A549 treated with RU486 at 1 μM for 4 hours (cell line): ENCODE measurements around the gene WDR6. TPM values are rescaled to one million over a fixed set of nuclear protein-coding genes. Genes with fewer than 3 reads are reported as not detected.

Experiments used
- total RNA-seq: library from RNA; stranded (reverse); fragments of 200-300 nt; extraction: Qiagen RNA extraction; gene quantifications from 5 replicates; pipeline ENCODE4 v1.2.3, GENCODE V29; 2022; ENCODE audit warnings: low read depth

WDR6 gene
- total RNA-seq, result 61.7 to 73.4 TPM (median 67.7 TPM) in 5 replicates

GRCh38 chr3:49007068-49007770 lies at the start of gene WDR6:
Gene WDR6 (plus strand): TSS chr3:49007391. CDS start chr3:49007432, 41 bp downstream.

GRCh38 chr3:48989796-48990635 lies 17.2 kb upstream of the WDR6 start, which contains the start of gene P4HTM:
Gene P4HTM (plus strand): TSS chr3:48990241. CDS start chr3:48990257, 16 bp downstream.

GRCh38 chr3:49017971-49018706 lies 10.9 kb downstream of the WDR6 start, which contains the start of gene DALRD3:
Gene DALRD3 (minus strand): TSS chr3:49018580. CDS start chr3:49018564, 16 bp downstream.

GRCh38 chr3:49021813-49022687 lies 14.9 kb downstream of the WDR6 start, which contains the start of gene NDUFAF3:
Gene NDUFAF3 (plus strand): TSS chr3:49022121. CDS start chr3:49022145, 24 bp downstream.

GRCh38 chr3:49028673-49029562 lies 21.7 kb downstream of the WDR6 start, which contains the start of gene IMPDH2:
Gene IMPDH2 (minus strand): TSS chr3:49029398. CDS start chr3:49029350, 48 bp downstream.

Other genes starting within 250 kb of the WDR6 start
- 12.1 to 20.0 TPM (median 18.0 TPM) in 5 replicates for gene PRKAR2A, start 159.5 kb upstream of the WDR6 start, total RNA-seq
- gene SLC25A20, start 108.5 kb upstream of the WDR6 start, total RNA-seq, result 11.5 to 14.0 TPM (median 12.9 TPM) in 5 replicates
- gene ARIH2, start 88.5 kb upstream of the WDR6 start, total RNA-seq, result 54.8 to 65.9 TPM (median 64.7 TPM) in 5 replicates
- 12.0 to 20.6 TPM (median 19.5 TPM) in 5 replicates for gene P4HTM, start 17.1 kb upstream of the WDR6 start, total RNA-seq
- gene DALRD3, start 11.2 kb downstream of the WDR6 start, total RNA-seq, result 16.0 to 25.0 TPM (median 22.3 TPM) in 5 replicates
- gene NDUFAF3, start 14.7 kb downstream of the WDR6 start, total RNA-seq, result 65.5 to 98.1 TPM (median 89.1 TPM) in 5 replicates
- gene IMPDH2, start 22.0 kb downstream of the WDR6 start, total RNA-seq, result 156 to 171 TPM (median 162 TPM) in 5 replicates
- gene QRICH1, start 86.7 kb downstream of the WDR6 start, total RNA-seq, result 37.3 to 40.1 TPM (median 39.0 TPM) in 5 replicates
- 128 to 155 TPM (median 153 TPM) in 5 replicates for gene QARS1, start 97.4 kb downstream of the WDR6 start, total RNA-seq
- 18.7 to 24.8 TPM (median 23.0 TPM) in 5 replicates for gene USP19, start 113.4 kb downstream of the WDR6 start, total RNA-seq
- 64.3 to 97.2 TPM (median 88.8 TPM) in 5 replicates for gene LAMB2, start 125.7 kb downstream of the WDR6 start, total RNA-seq
- 10.6 to 14.9 TPM (median 12.9 TPM) in 5 replicates for gene CCDC71, start 158.9 kb downstream of the WDR6 start, total RNA-seq
- gene KLHDC8B, start 164.2 kb downstream of the WDR6 start, total RNA-seq, result 3.1 to 7.0 TPM (median 4.6 TPM) in 5 replicates